ENCODE data around the gene RAPGEF5. TPM values are rescaled to one million over a fixed set of nuclear protein-coding genes. Genes with fewer than 3 reads are reported as not detected.

RAPGEF5 gene
- total RNA-seq, 1 donor from 2014 or later: 65.8 TPM

- H3K27me3 ChIP-seq: no peaks in the 10 kb centered on the region
- intact Hi-C loops (cut with DNase I): no loop called here
- no peak for DNase-seq (ENCODE audit: low spot score in 2 of 2)
- no peak overlapping the region for H3K4me3 ChIP-seq
- no peak for TF ChIP-seq CTCF (IDR thresholded peaks at IDR 0.05)
- no peaks in the 10 kb centered on the region for H3K4me1 ChIP-seq
- H3K9me3 ChIP-seq: no peaks in the 10 kb centered on the region
- H3K27ac ChIP-seq: no peak overlapping the region
- H3K36me3 ChIP-seq: no peaks in the 10 kb centered on the region
These were observed 37.2 kb downstream of the RAPGEF5 start for GRCh38 chr7:22319424-22320403.

GRCh38 chr7:22318376-22318775 lies 38.6 kb downstream of the RAPGEF5 start:
- H3K27me3 ChIP-seq: no peaks in the 10 kb centered on the region
- TF ChIP-seq CTCF (IDR thresholded peaks at IDR 0.05): no peak
- intact Hi-C loops (cut with DNase I): no loop called here
- no peaks in the 10 kb centered on the region for H3K9me3 ChIP-seq
- no peaks in the 10 kb centered on the region for H3K4me1 ChIP-seq
- DNase-seq (ENCODE audit: low spot score in 2 of 2): no peak
- H3K27ac ChIP-seq: no peak overlapping the region
- no peaks in the 10 kb centered on the region for H3K36me3 ChIP-seq
- no peak overlapping the region for H3K4me3 ChIP-seq

- Histone ChIP-seq H3K27ac (no peak overlapping the region), H3K4me1 (no peaks in the 10 kb centered on the region), H3K27me3 (no peaks in the 10 kb centered on the region), H3K4me3 (no peak overlapping the region), H3K36me3 (no peaks in the 10 kb centered on the region), H3K9me3 (no peaks in the 10 kb centered on the region)
- no peak for TF ChIP-seq CTCF (IDR thresholded peaks at IDR 0.05)
- no peak for DNase-seq (ENCODE audit: low spot score in 2 of 2)
- intact Hi-C loops (cut with DNase I): no loop called here
These were observed 39.3 kb downstream of the RAPGEF5 start for GRCh38 chr7:22317632-22318031.

GRCh38 chr7:22316914-22317313 lies 40.0 kb downstream of the RAPGEF5 start:
- no peaks in the 10 kb centered on the region for H3K36me3 ChIP-seq
- no peaks in the 10 kb centered on the region for H3K9me3 ChIP-seq
- DNase-seq (ENCODE audit: low spot score in 2 of 2): no peak
- intact Hi-C loops (cut with DNase I): no loop called here
- no peaks in the 10 kb centered on the region for H3K4me1 ChIP-seq
- no peak for TF ChIP-seq CTCF (IDR thresholded peaks at IDR 0.05)
- H3K27ac ChIP-seq: no peak overlapping the region
- no peak overlapping the region for H3K4me3 ChIP-seq
- no peaks in the 10 kb centered on the region for H3K27me3 ChIP-seq

- no peak for TF ChIP-seq CTCF (IDR thresholded peaks at IDR 0.05)
- H3K4me3 ChIP-seq: no peak overlapping the region
- no peak overlapping the region for H3K27ac ChIP-seq
- no peaks in the 10 kb centered on the region for H3K4me1 ChIP-seq
- intact Hi-C loops (cut with DNase I): no loop called here
- H3K27me3 ChIP-seq: no peaks in the 10 kb centered on the region
- H3K36me3 ChIP-seq: no peaks in the 10 kb centered on the region
- H3K9me3 ChIP-seq: no peaks in the 10 kb centered on the region
- no peak for DNase-seq (ENCODE audit: low spot score in 2 of 2)
These were observed 49.1 kb downstream of the RAPGEF5 start for GRCh38 chr7:22307816-22308215.

Data from ascending aorta (tissue), 2 donors.